Activated CD4-positive, alpha-beta T cell treated with anti-CD3 and anti-CD28 coated beads, Interleukin-2, amount 50 U/mL, for 24 hours (primary cell): ENCODE data around the gene MGME1.

Experiments used
- DNase-seq, 2 donors: peaks; one replicate each; pipeline ENCODE4 v3.0.0-alpha.2; 2020; ENCODE audit warnings: low read depth in 1 of 2, low spot score in 1 of 2

The MGME1 gene

GRCh38 chr20:17940224-17940971 lies 28.4 kb upstream of the MGME1 start:
- DNase-seq, result no peak

DNA sequence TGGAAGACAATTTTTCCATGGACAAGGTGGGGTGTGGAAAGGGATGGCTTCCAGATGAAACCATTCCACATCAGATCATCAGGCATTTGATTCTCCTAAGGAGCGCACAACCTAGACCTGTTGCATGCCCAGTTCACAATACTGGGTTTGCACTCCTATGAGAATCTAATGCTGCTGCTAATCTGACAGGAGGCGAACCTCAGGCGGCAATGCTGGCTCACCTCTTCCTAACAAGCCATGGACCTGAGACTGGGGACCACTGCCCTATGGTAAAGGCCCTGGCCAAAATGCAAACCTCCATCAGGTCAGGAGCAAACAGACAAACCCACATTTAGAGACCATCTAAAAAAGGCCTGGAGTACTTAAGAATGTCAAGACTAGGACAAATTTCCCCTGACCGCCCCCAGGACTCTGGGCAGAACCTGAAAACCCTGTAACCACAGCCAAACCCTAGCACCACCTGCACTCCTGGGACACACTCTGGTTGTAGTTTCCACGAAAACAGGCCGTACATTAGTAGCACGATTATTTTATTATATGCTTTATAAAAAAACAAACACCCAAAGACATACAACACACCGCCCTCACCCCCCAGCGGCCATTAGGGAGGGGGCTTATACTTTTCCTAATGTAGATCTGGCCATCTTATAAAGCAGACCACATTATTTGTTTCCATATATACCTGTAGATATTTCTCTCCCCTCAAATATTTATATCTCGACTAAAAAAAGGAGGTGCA lies 27.6 kb upstream of the MGME1 start:
- DNase-seq, result no peak

DNA sequence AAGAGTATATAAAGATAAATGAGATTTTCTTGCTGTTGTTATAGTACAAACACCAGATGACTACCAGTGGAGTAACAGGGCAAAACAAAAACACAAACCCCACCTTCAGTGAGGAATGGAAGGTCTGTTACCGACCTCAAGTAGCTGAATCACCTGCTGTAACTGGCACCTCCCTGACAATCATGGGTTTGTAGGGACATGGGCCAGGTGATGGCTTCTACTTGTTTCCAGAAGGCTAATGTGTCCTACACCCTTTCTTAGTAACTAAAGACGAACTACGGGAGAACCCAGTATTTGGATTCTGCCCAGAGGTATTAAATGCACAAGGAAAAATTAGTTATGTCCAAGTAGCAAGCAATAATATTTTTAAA lies 27.0 kb upstream of the MGME1 start:
- no peak for DNase-seq

DNA sequence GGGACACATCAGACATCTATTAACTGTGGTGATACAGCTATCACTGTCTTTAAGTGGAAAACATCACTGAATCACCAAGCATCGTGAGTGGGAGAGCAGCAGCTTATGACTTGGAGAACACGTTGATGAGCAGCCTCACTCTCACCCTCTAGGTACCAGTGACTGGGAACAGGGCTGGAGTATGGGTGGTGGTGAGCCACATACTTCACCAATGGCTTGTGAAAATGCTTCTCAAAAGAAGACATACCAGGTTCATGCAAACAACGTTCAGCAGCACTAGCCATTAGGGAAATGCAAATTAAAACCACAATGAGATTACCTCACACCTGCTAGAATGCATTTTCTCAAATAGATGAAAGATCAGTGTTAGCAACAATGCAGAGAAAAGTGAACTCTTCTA lies 25.5 kb upstream of the MGME1 start:
- no peak for DNase-seq

DNA sequence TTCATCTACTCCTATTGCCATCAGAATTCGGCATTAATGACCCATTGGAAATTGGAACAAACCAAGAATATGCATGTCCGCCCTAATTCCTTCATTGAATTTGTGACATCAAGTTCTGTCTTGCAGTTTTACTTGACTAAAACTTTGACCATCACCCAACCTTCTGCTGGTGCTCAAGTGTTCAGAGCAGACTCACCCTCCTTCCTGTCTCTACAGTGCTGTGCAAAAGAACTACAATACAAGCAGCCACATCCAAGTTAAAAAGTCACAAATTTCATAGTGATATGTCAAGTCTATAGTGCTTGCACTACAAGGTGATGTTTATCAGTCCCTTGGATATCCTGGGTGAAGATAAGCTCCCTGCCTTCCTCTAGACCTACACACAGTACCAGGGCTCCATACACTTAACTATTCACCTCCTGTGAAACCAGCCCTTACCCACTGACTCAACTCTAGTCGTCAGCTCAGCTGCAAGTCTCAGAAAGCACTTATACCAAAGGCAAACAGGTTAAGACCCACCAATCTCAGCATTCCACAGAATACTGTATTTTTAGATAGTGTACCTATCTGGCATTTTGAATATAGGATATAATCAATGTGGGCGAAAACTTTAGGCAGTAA lies 23.9 kb upstream of the MGME1 start:
- DNase-seq, result no peak

- DNase-seq, result no peak
Observed at GRCh38 chr20:17946040-17946439, 22.8 kb upstream of the MGME1 start.

DNA sequence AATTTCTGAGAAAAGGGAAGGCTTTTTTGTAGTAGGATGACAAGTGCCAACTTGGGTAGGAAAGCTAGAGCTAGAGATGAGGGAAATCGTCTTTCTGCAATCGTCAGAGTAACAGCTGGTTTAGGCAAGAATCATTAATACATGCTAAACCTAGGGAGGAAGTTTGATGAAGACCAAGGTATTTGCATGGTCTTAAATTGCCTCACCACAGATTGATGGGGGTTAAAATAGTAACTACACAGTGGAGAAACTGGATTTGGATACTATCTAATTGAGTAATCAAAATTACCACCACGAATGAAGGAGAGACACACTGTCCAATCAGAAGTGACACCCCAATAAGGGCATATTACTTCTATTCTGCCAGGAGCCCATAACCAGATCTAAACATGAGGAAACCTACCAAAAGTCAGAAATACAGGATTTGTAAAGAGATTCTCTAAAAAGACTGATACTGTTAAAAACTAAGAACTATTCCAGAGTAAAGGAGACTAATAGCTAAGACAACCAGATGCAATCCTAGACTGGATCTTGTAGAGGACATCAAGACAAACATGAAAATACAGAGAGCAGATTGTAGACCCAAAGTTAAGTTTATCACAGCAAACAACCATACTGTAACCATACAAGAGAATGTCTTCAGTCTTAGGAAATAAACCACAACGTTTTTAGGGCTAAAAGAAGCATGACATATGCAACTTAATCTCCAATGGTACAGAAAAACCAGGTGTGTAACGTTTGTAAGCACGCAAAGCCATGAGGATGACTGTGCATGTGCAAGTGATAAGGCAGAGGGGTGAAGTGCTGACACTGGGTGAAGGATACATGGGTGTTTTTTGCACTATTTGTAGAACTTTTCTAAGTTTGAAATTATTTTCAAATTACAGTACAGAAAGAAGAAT lies 22.0 kb upstream of the MGME1 start:
- DNase-seq, result no peak

DNA sequence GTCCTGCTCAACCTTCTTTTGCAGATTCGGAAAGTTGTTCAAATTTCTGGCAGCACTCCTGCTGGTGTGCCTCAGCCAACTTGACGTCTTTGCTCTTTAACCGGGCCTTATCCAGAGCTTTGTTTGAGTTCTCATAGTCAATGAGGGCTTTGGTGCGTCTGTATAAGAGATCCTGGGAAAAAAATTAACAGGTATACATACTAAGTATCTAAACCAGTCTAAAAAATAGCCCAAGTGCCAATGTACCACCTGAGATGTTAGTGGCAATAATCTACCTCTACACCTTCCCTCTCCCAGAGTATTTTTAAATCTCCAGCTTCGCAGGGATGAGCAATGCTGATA lies 21.4 kb upstream of the MGME1 start:
- DNase-seq, result no peak

- no peak for DNase-seq
Observed at GRCh38 chr20:17948442-17948841, 20.4 kb upstream of the MGME1 start.

GRCh38 chr20:17949899-17950298 lies 18.9 kb upstream of the MGME1 start:
- DNase-seq, result no peak

DNA sequence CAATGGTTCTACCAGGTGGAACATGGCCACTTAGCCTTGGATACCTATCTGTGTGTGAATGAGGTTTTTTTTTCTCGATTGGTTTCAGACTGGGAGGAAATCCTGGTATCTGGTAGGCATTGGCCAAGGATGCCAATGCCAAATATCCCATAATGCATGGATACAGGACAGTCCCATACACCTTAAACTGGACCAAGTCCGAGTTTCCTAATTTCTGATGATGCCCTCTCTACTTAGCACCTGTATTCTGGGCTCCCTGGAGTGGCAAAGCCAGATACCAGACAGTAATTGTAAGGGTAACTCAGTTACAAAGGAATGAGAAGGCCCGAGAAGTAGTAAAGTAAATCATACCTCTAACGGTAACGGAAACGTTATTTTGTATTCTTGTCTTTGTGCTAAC lies 18.1 kb upstream of the MGME1 start:
- DNase-seq, result no peak

GRCh38 chr20:17951323-17951722 lies 17.5 kb upstream of the MGME1 start:
- no peak for DNase-seq

DNA sequence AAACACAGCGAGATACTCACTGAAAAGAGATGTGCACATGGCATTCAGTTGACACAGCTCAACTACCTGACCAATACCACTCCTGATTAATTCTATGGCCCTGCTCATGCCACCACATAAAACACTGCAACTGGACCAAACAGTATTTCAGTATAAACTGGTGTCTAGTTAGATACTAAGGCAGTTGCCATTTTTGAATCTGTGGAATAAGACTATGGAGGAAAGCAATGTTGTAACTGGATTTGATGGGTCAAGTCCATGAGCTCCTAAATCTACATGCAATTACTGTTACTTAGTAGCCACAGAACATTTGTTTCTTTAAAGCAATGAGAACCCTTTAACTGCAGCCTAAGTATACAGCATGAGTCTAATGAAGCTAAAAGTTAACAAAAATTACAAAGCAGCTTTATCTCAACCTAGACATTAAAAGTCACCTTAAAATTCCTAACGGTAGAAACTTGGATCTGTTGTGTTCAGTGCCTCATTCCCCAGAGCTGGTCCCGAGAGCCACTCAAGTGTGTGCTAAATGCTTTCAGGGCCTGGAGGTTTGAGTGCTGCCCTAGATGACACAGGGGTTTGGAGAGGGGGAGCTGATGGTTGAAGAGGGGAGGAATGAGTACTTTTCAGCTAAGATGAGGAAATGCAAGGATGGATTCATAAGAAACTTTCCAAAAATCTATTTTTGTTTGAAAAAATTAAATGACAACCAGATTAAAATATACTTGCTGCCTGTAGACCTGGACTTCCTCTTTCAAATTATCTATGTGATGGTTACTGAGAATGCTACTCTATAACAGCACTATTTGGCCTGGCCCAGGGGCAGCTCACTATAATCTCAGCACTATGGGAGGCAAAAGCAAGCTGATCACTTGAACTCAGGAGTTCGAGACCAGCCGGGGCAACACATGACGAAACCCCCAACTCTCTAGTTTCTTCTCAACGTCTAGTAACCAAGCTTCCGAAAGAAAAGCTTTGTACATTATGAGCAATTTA lies 15.8 kb upstream of the MGME1 start:
- no peak for DNase-seq

DNA sequence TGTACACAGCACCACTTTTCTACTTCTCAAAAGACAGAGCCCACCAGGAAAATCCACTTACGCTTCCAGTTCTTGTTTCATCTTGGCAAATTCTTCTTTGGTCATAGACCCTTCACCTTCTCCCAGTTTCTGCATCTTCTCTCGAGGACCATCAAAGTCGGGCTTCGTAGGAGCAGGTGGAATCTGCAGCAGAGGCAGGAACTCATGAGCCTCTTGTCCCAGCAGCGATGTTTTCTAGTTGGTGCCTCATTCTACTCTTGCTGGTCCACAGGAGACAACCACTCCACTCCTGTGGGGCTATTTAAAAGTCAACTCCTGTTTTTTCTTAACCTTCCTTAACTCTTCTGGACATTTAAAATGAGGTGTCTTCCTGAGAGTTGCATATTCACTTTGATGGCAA lies 14.9 kb upstream of the MGME1 start:
- no peak for DNase-seq

GRCh38 chr20:17955302-17955701 lies 13.5 kb upstream of the MGME1 start:
- DNase-seq, result no peak

DNA sequence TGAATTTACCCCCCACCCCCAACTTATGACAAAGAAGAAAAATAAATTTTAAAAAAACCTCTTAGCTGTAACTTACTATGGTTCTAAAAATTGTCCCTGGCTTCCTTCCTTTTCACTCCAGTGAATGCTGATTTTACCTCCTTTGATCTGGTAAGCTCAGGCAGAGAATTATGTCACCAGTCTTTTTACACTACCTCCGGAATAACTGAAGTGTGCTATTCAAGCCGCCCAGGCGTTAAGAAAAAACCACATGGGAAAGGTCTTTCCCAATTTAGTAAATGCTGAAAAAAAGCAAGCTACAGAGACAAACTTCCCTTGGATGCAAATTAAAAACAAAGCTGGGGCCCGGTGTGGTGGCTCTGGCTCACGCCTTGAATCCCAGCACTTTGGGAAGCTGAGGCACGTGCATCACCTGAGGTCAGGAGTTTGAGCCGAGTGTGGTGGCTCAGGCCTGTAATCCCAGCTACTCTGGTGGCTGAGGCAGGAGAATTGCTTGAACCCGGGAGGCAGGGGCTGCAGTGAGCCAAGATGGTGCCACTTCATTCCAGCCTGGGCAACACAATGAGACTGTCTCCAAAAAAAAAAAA lies 12.6 kb upstream of the MGME1 start:
- DNase-seq, result no peak

DNA sequence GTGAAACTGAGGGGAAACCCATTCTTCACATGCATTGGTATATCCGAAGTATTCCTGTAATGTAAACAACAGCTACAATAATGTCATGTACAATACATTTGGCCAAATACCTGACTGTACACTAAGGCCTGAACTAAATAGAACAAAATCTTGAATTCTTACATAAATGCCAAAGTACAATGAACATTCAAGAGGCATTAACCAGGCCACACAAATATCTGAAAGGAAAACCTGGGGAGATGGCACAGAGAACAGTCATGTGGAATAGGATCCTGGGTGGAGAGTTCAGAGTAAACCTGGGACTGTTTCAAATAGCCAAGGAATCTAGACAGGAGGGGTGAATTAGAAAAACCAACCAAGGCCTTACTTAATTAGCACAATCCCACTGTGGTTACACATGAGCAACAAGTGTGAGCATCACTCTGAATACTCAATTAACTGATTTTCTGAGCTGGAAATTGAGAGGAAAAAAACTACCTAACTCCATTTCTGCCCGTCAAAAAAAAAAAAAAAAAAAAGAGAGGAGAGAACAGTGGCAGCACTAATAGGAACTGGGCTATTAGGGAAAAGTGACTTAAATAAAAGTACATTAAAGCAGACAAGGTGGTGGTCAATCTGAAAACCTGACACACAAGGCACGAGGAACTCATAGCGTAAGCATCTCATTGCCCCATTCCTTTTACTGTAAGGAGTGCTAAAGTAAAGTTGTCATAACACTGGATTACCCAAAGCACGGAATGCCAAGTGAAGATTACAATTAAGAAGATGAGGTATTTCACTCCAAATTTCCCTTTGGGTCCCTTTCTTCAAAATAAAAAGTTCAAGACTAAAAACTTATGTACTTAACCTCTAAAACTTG lies 11.1 kb upstream of the MGME1 start:
- DNase-seq, result no peak

- no peak for DNase-seq
Observed at GRCh38 chr20:17958373-17959256, 10.2 kb upstream of the MGME1 start.
